Measurements from ENCODE around the gene IYD.
"Not testable (repeated sequence)": the region's sequence is repeated elsewhere in the genome, so short reads cannot be mapped to it uniquely, and the experiment has no call there.

Gene IYD

DNA sequence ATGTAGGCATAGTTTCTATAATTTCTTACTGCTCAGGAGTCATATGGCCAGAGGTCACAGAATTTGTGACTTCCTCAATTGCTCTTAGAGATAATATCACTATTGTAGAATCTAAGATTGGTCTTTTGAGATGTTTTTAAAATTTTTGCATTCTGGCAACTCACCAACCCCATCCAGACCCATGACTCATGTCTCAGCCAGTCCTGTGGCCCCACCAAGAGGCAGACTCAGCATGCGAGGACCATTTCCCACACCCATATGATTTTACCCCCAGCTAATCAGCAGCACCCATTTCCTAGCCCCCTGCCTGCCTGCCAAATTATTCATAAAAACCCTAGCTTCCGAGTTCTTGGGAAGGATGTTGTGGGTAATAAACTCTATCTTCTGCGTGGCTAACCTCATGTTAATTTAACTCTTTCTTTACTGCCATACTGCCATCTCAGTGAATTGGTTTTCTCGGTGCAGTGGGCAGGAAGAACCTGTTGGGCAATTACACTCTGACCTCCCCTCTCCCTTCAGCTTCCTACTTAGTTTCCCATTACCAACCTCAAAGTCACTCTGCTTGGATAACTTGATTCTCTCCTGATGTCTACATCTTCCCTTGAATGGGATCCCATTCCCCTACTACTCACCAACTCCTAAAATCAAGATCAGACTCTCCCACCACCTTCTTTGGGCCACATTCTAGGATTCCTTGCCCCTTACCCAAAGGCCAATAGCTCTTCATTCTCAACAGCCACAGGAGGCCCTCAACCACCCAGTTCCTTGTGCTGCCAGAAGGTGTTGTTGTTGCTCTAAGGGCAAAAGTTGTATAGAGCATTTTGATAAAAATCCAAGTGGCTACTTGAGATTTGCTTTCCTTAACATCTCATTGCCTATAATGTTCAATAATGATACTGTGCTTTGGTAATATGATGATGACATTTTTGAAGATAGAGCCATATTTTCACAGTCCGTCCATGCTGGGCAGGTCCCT lies 16.2 kb upstream of the IYD start:
- DNase-seq = no peak

DNA sequence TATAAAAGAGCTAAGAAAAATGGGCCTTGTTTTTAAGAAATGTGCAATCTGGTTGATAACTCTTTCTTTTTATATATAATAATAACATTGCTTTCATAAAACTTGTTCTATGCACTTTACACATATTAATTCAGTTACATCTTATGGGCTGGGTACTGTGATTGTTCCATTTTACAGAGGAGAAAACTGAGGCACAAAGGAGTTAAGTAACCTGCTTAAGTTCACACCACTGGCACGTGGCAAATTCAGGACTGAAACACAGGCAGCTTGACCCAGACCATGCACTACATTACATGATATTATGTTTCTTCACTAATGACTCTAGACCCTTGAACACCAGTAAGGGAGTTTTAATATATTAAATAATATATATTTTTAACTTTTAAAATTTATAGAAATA lies 15.4 kb upstream of the IYD start:
- no peak for DNase-seq

DNA sequence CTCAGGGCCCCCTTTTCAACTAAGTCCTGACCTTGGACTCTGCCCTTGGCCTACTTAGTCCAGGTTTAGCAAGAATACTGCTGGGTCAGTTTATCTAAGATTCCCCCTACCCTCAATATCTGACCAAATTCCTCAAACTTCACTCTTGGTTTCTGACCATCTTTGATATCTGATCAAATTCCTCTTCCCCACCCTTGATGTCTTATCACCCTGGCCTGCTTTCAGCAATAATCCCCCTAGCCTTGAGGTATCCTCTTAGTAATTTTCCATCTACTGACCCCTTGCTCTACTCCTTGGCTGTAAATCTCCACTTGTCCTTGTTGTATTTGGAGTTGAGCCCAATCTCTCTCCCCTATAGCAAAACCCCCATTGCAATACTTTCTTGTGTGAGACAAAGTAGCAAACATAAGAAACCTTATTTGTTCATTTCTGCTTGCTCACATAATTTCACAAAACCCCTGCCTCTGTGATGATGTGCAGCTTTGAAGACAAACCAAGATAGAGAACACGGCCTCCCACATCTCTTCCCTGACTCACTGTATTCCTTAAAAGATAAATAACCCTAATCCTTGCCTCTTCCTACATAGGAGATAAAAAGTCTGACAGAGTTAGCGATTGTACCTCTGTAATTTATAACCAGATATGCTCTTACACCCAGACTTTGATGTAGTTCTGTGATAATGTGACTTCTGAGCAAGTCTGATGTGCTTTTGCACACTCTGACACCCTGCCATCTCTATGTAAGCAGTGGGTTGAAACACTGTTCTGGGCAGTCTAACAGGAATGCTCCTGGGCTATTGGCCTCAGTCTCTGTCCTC lies 13.8 kb upstream of the IYD start:
- no peak for DNase-seq

DNA sequence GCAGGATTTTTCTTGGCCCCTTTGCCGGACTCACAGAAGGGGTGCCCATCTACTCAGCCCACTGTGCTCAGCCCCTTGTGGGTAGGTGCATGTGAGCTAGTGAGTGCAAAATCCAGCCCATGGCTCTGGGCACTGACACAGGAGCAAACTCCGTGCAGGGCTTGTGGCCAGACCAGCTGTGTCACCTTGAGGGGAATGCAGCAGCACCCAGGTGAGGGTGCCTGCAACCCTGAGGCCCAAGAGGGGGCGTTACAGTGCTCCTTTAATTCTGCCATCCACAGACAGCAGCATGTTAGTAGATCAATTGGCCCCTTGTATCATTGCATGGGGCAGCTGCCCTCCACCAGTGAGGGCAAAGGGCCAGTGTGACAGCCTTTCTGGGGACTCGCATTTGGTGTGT lies 12.9 kb upstream of the IYD start:
- no peak for DNase-seq

DNA sequence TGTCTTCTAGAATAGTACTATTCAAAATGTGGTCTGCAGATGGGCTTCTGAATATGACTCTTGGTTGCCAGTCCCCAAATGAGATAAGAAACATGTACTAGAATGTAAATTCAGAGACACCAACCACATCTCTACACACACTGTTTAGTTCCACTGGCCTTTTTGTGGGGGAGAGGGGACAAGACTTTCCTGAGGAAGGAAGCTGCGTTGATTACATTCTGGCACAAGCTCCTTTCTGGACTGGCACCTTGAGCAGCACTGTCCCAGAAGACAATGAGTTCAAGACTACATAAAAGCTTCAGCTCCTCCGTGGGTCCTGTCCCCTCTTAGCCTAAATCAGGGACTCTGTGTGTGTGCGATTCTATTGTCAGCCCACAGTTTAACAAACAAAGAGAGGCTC lies 6.9 kb upstream of the IYD start:
- DNase-seq = no peak

DNA sequence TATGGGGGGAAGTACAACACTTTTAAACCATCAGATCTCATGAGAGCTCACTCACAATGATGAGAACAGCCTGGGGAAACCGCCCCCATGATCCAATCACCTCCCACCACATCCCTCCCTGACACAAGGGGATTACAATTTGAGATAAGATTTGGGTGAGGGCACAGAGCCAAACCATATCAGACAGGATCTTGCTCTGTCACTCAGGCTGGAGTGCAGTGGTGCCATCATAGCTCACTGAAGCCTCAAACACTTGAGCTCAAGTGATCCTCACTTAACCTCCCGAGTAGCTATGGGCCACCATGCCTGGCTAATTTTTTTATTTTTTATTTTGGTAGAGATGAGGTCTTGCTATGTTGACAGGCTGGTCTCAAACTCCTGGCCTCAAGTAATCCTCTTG lies 5.1 kb upstream of the IYD start:
- no peak for DNase-seq

DNA sequence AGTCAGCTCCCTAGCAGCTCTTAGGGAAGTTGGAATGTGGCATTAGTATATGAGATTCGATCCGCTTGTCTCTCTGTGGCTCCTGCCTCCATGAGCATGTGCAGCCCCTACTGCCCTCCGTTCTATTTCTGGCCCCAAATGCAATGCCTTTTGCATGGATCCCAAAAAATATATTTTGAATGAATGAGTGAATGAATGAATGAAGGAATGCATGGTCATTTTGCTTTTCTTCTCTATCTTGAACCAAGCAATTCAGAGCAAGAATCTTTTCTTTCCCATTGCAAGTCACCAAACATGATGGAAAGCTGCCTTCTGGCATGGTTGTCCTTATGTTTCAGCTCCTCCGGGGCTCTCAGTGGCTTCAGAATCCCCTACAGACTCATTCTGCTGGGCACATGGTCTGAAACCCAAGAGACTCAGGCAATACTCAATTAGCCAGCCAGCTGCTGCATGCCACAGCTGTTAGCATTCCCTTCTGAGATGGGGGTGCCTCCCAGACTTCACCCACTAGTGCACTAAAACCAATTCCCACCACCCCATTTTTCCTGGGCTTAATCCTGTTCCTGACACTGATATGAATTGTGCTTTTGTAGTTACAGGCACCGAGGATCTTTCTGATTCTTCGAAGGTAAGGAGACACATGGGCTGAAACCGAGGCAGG lies 2.6 kb upstream of the IYD start:
- peak; percentile 21 for DNase-seq

DNA sequence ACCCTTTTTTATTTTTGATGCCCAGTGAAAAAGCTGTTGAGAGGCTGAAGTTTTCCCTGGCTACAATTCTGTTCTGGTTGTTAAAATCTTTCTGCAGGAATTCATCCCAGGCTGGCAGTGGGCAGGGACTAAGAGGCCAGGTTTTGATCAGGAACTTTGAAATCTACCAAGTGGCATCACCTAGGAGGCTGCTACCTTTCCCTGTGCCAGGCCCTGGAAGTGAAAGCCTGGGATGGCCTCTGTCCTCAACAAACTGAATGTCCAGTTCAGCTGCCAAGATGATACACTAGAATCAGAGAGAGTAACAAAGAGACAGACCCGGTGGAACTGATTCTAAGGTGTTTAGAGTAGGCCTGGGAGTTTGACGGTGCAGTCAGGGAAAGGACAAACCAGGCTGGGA lies 596 bp downstream of the IYD start:
- no peak for DNase-seq

DNA sequence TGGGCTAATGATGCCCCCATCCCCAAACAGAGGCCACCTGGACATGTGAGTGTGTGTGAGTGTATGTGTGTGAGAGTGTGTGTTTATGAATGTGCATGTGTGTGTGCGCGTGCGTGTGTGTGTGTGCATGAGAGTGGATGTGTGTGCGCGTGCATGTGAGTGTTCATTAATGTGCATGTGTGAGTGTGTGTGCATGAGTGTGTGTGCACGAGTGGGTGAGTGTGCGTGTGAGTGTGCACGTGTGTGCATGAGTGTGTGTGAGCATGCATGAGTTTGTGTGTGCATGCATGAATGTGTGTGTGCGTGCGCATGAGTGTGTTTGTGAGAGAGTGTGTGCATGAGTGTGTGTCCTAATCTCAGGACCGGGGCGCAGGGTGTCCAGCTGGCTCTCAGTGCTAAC lies 1.3 kb downstream of the IYD start:
- no peak for DNase-seq

DNA sequence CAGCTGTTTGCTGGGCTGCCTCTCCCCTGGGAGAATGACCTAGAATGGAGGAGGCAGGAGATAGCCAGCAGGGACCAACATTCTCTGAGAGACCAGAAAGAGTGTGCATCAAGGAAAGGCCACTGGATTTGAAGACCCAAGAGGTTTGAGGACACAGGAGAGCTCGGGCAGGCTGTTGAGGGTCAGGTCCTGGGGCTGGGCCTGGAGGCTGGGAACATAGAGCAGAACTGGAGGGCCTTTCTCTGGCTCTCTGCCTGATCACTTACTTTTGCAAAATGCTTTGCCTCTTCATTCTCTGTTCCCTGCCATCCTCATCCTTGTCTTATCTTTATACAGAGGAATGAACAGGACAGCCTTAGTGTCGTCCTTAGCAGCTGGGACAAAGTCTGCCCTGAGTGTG lies 2.5 kb downstream of the IYD start:
- no peak for DNase-seq

DNA sequence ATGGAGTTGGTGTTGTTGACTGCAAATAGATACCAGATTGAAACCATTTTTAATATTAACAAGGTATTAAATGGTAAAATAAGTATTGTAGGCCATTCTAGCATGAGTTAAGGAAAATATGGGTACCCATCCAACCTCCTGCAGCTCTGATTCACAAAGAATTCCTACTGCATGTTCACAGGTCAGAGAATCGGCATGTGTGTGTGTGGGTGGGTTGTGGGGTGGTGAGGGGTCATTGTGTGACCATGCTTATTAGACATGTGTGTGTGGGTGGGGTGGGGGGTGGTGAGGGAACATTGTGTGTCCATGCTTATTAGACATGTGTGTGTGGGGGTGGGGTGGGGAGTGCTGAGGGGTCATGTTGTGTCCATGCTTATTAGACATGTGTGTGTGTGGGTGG lies 3.2 kb downstream of the IYD start:
- DNase-seq = no peak

DNA sequence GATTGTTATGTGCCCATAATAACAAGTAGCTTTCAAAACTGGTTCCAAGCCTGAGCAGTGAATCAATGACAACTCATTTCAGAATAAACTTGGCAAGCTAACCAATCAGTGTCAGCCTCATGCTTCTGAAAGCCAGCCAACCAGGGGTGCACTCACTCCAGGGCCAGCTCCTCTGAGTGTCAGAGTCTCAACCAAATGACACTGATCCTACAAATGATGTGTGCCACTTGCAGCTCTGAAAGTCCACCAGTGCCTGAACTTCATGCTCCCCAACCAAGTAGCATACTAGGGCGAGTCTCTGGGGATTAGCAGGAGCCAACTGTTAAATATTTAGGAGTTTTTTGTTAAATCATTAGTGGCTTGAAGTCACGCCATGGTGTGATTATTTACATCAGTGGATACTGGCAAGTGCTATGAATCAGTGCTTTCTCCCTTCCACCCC lies 4.5 kb downstream of the IYD start:
- DNase-seq = no peak

DNA sequence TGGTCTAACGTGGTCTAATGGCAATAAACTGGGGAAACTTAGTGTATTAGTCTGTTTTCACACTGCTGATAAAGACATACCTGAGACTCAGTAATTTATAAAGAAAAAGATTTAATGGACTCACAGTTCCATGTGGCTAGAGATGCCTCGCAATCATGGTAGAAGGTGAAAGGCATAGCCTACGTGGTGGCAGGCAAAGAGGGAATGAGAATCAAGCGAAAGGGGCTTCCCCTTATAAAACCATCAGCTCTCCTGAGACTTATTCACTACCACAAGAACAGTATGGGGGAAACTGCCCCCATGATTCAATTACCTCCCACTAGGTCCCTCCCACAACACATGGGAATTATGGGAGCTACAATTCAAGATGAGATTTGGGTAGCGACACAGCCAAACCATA lies 5.5 kb downstream of the IYD start:
- DNase-seq = not testable (repeated sequence)

DNA sequence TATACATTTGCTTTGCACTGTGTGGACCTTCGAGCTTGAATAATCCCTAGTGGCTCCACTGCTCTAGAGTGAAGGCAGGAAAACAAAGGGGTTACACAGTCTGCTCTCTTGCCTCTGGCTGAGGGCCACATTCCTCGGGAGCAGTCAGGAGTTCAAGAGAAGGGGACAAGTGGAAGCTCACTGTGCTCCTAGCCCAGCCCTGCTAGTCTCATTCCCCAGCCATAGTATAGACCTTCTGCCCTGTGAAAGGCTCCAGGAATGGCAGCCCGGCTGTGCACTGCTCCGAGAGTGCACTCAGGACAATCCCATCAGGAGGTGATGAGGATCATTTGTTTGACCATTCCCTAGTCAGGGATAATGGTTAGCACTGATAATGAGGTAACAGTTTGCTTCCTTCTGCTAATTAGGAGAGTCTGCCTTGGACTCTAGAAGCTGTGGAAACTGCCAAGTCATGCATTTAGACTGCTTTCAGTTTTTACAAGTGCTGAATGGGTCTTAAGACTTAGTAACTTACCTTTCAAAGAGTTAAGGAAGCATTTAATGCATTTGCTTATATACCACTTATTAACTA lies 8.5 kb downstream of the IYD start:
- peak; percentile 79 for DNase-seq

DNA sequence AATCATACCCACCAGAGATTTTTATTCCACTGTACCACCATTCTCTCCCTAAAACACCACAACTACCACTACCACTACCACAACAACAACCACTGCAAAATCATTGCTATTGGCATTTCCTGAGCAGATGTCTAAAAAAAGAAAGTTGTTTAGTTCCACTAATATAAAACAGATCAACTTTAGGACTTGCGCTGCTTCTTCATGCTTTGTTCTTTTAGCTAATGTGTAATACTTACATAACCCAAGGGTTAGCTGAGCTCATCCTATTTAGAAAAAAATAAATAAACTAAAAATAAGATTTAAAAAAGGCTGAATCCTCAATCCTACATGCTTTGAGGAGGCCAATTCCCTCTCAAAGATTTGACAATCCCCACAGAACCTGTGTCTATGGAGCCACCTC lies 11.4 kb downstream of the IYD start:
- DNase-seq = no peak

DNA sequence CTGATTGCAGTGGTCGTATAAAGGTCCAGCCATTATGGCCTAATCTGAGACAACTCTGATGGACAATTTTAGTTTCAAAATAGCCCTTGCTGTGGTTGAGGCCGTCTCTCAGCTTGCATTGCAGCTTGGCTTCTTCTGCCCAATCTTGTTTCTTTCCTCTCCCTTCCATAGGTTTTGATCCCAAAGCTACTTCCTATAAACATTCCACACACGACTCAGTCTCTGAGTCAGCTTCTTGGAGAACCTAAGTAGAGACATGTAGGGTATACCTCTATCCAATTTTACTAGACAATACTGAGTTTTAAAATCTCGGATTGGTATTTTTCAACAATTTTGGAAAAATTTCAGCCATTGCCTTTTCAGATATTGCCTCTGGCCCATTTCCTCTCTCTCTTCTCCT lies 13.4 kb downstream of the IYD start:
- DNase-seq = no peak

DNA sequence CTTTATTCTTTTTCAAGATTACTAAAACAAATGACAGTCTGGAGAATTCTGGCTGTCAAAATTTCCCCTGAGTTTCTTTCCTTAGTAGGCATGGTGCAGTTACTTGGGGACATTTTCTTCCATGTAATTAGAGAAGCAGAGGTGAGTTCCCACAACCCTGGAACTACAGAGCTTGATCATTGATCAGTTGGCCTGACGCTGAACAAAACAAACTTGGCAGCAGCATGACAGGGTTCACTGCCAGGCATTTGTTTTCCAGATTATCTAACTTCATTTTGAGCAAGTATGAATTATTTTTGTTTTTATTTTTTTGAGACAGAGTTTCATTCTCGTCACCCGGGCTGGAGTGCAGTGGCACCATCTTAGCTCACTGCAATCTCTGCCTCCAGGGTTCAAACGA lies 22.6 kb downstream of the IYD start:
- no peak for DNase-seq

DNA sequence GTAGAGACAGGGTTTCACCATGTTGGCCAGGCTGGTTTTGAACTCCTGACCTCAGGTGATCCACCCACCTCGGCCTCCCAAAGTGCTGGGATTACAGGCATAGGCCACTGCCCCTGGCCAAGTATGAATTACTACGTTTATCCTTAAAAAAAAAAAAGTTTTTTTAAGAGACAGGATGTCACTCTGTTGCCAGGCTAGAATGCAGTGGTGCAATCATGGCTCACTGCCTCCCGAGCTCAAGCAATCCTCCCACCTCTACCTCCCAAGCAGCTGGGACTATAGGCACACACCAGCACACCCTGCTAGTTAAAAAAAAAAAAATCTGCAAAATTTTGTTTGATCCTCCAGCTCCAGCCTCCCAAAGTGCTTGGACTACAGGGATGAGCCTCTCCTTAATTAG lies 23.1 kb downstream of the IYD start:
- DNase-seq = no peak

DNA sequence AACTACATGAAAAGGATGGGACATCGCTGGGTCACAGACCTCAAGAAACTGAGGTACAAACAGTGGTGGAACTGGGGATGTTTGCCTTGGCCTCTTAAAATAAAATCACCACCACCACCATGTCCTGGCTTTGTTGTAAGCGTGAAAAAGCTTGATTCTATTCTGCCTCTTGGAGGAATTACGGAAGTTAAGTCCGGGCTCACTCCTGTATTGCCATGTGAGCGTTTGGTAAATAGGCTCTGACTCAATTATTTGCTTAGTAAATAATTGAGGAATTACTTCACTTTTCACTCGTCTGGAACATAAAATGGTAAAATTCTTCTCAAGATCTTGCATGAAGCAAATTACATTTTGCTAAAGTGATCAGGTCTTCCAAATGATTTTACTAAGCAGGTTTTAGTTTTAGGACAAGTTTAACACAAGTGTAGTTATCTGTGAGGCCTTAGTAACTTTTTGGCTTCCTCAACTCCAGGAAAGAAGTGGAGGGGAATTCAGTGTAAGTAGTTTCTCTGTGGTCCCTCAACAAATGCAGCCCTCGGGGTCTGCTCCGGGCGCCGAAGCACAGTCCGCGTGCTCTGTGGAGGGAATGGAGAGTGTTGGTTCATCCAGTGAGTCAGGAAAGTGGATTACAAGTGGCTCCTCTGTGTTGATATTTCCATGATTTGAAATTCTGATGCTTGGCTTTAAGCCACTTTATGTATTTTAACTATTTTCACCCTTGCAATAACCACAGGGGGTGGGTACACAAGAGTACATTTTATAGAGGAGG lies 23.8 kb downstream of the IYD start:
- DNase-seq = no peak

DNA sequence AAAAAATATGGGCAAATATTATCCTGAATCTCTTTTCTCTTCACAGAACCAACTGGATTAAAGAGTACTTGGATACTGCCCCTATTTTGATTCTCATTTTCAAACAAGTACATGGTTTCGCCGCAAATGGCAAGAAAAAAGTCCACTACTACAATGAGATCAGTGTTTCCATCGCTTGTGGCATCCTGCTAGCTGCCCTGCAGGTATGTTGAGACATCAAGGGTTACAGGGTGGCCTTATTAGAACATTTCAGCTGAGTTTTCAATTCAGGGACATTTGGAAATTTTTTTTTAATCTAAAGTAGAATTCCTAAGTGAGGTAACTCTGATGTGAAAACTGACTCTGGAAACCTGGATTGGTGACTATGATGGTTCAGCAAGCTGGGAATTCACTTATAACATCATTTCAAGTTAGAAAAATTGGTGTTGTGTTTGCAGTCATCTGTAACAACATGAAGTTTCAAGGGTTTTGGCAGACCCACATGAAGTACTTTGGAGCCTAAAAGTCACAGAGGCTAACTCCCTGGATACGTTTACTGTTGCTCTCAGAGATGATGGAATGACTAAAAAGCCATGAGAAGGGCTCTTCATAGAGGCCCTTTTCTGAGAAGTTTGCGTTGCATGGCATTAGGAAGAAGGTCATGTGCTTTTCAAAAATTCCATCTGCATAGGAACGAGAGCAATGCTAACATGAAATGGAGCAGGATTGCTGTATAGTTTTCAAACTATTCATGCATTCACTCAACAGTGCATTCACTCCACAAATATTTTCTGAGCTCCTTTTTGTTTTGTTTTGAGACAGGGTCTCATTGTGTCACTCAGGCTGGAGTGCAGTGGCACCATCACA lies 25.5 kb downstream of the IYD start:
- DNase-seq = no peak

DNA sequence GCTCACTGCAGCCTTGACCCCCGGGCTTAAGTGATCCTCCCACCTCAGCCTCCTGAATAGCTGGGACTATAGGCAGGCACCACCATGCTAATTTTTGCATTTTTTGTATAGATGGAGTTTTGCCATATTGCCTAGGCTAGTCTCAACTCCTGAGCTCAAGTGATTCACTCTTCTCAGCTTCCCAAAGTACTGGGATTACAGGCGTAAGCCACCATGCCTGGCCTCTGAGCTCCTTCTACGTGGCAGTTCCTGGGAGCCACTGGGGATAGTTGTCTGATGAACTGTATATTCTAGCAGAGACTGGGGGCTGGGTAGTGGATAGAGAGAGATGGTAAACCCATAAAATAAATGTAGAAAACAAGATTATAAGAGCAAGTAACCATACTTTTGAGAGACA lies 26.1 kb downstream of the IYD start:
- DNase-seq = no peak
